ENCODE measurements around the gene GUK1.

DNA sequence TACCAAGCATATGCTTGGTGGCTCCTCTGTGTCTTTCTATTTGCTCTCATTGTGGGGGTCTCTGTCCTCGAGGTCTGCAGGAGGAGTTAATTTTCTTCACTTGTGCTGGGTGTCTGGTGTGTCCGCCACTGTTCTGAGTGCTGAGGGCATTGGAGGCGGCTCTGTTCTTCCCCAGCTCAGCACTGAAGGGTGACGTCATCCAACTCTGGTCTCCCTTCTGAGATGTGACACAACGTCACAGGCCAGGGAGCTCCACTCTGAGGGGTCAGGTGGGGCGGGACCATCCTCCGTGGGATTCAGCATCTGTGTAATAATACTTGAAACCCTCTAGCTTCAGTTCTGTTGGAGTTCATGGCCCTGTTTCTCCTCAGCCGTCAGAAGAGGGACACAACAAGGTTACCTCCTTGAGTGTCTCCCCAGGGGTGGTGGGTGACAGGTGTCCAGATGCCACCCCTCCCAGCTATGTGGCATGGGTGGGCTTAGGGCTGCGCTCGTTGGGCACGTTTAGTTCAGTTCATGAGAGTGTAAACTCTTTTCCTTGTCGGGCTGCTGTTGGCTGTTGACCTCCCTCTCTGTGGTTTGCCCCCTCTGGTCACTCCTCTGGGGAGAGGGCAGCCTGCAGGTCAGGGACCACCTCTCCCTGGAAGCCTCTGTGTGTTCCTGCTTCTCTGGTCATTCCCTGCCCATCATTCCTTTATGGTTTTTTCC is 28.6 kb downstream of the GUK1 start:
- no peak for TF ChIP-seq CTCF (IDR thresholded peaks at IDR 0.05; ENCODE audit: borderline replicate concordance, extremely low read depth, low read length, poor library complexity, severe bottlenecking)
- no peak for TF ChIP-seq EZH2 (IDR thresholded peaks at IDR 0.05; ENCODE audit: borderline replicate concordance, low read depth, low read length, severe bottlenecking)
